GM19193 (cell line): ENCODE data around the gene CCDC9B.

Experiments used
- POLR2A ChIP-seq: IDR thresholded peaks from 4 replicates; pipeline ENCODE4 v1.6.1; 2011; ENCODE audit not compliant: insufficient read depth, insufficient read length; ENCODE audit errors: extremely low read depth

The CCDC9B gene

DNA sequence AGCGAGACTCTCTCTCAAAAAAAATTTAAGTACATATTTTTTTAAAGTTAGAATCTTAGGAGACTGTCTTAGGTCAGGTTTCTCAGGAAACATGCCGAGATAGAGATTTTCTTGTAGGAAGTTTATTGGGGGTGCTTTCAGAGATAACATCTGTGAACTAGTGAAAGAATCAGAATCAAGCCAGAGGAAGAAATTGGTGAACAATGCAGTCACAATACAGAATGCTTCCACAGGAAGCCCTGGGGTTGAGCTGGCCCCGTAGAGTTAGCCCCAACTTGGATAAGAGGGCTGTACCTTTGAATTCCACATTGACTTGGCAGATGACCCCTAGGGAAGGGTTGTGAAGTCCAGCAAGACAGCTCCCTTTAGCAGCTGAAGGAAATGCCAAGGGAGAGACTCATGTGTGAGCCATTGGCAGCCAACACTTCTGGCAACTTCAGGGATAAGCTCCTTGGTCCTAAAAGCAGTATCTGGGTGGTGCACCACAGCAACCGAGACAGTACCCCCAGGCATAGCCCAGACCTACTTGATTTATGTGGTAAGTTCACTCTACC is 25.9 kb downstream of the CCDC9B start:
- no peak for TF ChIP-seq POLR2A

DNA sequence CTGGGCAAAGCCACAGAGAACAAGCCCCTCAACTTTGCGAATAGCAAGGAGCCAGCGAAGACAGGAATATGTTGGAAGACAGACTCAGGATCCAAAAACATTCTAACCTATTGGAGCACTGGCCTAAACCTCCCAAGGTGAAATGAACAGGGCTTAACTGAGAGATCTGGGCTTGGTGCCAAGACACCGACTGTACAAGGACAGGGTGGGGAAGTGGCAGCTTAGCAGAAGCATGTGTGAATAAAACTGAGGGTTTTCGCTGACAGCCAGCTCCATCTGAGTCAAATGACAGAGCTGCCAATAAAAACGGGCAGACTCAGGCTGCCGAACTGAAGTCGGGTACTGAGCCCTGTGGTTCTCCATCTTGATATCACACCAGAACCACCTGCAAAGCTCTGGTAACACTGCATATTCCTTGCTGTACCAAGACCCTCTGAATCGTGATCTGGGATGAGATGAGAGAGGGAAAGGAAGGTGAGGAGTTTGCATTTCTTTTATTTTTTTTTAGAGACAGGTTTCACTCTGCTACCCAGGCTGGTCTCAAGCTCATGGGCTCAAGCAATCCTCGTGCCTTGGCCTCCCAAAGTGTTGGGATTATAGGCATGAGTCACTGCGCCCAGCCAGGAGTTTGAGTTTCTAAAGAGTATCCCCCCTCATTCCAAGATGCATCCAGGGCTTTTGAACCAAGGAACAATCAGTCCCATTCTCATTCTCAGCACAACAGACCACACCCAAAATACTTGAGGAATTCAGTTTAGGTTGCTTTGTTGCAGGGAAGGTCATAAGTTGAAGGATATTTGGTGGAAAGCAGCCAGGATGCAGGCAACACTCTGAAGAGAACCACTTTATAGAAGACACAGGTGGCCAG is 27.0 kb downstream of the CCDC9B start:
- no peak for TF ChIP-seq POLR2A

DNA sequence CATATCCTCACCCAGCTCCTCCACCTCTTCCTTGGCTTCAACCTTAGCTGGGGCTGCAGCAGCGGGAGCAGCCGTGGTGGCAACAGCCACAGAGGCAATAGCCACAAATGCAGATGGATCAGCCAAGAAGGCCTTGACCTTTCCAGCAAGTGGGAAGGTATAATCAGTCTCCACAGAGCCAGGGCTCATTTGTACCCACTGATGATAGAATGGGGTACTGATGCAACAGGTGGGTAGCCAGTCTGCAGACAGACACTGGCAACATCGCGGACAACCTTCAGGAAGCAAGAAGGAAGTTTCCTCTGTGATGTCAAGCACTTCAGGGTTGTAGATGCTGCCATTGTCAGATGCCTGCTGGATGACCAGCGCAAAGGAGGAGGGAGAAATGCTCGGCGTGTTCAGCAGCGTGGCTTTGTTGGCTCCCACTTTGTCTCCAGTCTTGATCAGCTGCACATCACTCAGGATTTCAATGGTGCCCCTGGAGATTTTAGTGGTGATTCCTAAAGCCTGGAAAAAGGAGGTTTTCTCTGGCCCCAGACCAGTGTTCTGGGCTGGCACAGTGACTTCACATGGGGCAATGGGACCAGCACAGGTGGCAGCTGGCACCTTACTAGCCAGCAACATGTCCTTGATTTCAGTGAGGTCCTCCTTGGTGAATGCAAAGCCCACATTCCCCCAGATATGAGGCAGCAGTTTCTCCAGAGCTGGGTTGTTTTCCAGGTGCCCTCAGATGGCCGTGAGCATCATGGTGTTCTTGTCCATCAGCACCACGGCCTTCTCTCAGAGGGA is 28.2 kb downstream of the CCDC9B start:
- no peak for TF ChIP-seq POLR2A

DNA sequence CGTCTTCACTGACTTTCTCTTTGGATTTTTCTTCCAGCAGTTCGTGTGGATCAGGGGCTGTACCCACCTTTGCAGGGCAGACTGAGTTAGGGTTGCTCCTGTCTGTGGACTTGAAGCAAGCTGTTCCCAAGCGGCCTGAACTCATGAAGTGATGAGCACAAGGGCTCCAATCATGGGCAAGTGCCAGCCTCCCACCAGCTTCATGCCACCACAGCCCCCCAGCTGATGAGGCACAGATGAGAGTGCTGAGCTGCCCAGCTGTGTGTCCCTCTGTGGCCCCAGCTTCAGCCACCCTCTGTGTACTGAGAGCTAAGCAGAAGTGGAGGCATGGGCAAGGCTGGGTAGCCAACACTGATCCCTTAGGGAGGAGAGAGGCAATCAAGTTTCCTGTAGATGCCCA is 29.7 kb downstream of the CCDC9B start:
- TF ChIP-seq POLR2A, result no peak

DNA sequence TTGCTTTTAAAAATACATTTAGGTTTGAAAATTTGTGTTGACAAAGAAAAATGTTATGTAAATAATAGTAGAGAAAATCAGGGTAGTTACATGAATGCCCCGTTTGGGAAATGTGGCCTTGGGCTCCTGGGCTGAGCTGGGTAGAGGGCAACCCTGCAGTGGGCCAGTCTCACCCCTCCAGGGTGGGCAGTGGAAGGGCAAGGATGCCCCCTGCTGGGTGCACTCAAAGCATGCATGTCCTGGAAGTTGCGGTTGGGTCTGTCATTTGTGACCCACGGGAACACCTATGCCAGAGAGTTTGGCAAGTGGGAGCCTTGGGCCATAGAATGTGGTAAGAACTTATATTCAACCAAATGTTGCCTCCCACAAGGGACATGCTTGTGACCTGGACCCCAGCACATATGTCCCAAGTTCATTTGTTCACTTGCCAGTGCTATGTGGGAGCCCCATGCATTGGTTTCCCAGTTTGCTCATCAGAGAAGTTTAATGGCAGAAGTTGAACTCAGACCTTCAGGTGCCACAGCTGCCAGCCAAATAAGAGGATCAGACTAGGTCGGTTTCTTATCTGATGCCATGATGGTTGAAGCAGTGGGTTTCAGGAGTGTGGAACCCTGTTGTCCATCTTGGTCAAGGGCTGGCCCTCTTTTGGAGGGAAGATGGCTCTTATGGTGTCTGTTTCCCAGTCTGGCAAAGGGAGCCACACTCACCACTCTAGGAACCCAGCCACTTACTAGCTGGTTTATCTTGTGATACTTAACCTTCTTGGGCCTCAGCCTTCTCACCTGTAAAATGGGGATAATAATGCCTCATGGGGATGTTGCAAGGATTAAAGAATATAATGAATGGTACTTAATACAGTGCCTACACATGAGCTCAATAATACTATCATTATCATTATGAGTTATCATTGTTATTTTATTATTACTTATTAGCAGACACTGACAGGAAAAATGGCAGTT is 30.5 kb downstream of the CCDC9B start:
- TF ChIP-seq POLR2A, result no peak

DNA sequence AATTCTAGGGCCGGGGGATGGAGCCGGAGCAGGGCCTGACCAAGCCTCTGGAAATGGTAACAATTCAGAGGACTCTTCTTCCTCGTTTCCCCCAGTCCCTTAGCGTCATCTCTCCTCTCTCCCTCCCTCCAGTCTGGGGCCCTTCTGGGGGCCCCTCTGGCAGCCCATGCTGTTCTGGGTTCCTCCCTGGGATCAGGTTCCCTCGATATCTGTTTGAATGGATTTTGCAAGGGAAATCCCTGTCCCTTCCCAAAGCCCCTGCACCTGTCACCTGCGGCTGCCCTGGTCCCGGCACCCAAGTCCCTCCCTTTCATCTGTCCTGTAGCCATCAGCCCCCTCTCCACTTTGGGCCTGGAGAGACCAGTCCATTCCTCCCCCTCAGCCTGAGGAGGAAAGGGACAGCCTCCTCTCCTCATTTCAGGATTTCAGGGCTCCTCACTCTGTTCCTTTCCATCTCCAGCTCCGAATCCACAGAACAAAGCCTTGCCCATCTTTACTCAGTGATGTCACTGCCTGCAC is 31.3 kb downstream of the CCDC9B start:
- TF ChIP-seq POLR2A, result no peak

DNA sequence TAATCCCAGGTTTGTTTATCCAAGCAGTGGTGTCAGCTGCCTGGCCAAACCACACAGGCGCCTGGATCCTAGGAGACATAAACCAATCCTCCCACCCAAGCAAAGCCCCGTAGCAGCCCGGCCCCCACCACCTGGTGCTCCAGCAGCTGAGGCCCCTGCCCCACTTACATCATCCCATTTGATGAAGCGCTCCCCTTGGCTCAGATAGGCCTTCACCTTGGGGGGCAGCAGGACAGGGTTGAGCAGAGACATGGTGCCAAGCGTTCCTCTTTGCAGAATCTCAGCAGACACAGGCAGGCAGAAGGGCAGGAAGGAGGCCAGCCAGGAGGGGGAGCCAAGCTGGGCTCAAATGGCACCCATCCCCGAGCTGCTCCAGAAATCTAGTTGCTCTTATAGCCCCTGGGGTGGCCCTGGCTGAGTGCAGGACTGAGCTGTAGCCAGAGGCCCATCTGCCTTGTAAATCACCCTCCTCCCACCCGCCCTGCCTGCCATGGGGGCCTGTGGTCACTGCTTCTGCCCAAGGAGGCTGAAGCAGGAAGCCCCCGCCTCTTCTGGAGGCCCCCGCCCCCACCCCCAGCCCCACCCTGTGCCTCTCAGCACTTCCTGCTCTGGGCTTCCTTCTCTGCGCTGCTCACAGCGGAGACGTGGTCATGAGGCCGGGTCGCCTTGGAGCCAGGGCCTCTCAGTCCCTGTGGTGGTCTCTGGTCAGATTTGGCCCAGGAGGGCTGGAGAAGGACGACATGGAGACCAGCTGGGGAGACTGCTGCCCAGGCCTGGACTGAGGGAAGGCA is 33.1 kb downstream of the CCDC9B start, which contains the start of gene PLCB2:
TSS of gene PLCB2 (minus strand) at position 515 of the 791 bp plus-strand sequence. CDS start at position 252, 263 bp downstream.
- TF ChIP-seq POLR2A, result peak; percentile 70

DNA sequence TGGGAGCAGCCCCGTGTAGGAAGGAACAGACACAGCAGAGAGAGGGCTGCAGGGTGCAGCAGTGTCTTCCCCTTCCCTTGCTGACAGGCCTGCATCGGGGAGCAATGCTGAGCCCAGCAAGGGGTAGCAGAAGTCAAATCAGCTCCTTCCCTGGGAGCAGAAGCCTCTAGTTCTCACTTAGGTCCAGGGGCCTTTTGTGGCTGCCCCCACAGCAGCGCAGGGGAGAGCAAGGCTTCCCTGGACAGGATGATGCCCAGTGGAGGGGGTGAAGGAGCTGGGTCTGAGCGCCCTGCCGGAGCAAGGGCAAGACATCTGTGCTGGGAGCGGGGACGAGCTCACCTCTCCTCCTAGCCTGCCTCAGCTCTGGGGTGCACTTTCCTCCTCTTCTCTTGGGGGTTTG is 33.8 kb downstream of the CCDC9B start:
- TF ChIP-seq POLR2A, result no peak

DNA sequence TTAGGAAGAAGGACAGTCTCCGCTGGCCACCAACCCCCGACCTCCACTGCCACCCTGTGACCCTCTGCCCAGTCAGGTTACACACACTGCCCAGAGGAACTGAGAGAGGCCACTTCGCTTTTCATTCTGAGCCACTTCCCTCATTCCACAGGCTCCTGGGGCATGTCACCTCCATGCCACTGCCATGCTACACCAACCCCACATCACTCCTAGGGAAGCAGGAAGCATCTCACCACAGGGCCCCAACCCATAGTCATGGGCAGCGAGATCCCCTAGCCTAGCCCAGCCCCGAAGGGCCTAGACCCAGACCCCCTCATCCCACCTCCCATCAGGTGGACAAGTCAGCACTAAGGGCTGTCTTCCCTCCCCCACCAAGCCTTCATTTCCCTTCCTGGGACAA is 34.4 kb downstream of the CCDC9B start:
- TF ChIP-seq POLR2A, result no peak

DNA sequence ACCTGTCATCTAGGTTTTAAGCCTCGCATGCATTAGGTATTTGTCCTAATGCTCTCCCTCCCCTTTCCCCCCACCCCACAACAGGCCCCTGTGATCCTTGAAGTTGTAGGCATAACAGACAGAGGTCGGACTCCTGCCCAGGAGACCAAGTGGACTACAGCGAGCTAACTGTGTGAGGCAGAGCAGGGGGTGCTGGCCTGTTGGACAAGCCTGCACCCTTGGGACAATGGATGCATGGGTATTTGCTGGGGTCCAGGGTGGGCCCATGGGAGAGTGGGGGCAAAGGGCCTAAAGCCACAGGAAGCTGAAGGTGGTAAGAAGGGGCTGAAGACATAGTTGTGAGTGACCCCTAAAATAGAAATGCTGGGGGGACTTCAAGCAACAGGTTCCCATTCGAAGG is 35.5 kb downstream of the CCDC9B start:
- no peak for TF ChIP-seq POLR2A

DNA sequence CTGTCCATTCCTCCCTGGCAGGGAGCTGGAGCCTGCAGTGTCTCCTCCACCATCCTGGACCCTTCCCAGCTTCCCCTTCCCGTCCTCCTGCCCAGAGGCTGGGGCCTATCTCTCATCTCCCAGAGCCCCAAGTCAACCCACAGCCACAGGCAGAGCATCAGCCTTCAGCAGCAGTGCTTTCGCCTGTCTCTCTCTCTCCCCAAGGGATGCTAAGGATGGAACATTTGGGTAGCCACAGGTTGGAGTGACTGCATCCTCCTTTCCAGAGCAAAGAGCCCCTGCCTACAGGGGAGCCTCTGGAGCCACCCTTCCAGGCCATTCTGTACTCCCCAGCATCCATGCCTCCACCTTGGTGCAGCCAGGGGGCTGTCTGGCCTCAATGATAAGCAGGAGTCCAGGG is 37.2 kb downstream of the CCDC9B start:
- no peak for TF ChIP-seq POLR2A

DNA sequence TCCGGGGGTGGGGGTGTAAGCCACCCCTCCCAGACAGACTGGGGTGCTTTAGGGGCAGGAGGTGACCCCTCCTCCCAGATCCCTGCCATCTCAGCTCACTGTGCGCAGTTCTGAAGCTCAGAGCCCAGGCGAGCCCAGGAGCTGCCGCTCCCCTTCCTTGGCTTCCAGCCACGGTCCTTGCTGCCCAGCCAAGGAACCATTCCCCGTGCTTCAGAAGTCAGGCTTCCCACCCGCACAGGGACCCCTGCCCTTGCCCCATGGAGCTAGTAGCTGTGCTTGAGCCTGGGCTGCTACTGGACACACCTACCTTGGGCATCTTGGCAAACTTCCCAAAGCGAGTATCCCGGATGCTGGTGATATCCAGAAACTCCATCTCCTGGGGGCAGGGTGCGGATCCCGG is 37.8 kb downstream of the CCDC9B start:
- no peak for TF ChIP-seq POLR2A

DNA sequence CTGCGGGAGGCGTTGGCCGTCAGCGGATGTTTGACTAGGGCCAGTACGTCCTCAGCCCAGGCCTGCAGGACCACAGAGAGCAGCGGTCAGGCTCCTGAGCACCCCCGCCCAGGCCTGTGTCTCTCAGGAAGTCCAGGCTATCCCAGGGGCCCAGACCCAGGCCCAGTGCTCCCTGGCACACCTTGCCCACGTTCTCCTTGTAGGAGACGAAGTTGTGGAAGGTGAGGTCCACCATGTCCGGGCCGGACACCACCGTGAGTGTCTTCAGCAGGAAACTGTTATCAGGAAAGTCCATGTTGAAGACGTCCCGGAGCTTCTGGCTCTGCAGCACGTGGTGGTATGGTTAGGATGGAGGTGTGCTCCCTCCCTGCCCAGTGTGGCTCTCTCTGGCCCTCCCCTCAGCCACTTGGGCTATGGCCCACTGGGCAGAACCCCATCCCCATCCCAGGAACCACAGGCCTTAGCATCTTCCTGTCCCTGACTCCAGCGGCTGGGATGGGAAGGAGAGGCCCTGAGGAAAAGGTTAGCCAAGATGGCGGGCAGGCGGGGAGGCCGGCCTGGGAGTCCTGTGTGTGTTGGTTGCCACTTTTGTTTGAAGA is 38.4 kb downstream of the CCDC9B start:
- TF ChIP-seq POLR2A, result no peak

DNA sequence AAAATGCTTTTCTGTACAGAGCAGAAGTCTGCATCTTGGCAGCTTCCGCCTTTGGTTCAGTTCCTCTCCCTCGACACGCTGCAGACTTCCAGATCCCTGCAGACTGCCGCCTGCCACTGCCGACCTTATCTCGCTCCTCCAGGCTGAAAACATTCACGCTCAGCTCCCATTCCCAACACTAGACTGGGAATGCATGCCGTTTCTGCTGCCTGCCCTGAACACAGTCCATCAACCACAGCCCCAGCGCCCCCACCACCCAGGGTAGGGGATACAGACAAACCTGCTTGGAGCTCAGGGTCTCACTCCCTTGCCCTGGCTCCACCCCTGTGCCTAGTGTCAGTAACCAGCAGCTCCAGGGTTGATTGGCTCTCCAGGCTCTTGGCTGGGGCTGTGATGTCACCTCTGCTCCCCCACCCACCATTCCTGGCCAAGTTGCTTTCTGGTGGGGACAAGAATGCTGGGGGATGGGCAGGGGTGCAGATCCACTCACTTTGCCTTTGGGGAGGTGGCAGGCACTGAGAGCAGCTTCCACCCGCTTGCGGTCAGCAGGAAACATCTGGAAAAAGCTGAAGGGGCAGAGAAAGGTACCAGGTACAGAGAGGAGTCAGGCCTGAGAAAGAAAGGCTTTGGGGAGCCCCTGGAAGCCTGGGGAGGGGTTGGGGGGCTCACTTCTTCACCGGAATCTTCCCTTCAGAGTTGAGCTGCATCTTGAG is 39.1 kb downstream of the CCDC9B start:
- TF ChIP-seq POLR2A, result no peak
